ENCODE measurements around the gene SMIM1.

The SMIM1 gene

DNA sequence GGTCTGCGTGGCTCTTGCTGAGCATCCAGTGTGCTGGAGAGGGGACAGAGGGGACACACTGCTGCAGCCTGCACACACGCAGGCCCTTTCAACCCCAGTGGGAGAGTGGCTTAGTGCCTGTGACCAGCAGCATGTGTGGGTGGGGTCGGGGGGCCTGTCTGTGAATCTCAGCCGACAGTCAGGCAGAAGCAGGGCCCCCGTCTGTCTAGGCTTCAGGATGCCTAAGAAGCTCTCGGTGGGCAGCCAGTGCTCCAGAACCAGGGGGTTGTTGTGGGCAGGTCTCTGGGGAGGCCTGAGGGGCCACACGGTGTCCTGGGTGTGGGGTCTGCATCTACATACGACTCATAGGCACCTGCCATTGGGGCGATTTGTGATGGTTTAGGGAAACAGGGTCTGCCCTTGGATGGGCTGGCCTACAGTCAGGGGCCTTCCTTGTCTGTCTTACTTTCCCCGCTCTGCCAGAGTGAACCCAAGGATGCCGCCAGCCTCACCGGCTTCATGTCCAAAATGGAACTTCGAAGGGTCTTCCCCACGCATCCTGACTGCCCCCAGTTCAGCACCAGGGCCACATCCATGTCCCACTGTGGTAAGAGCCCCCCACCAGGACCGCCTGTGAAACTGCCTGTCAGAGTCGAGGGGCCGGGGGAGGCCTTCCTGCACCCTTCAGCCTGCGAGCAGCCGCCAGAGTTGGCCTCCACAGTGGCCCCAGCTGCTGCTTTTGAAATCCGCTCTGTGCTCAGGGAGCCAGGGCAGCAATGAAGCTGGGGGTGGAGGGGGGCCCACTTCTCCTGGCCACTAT, 18.7 kb upstream of the SMIM1 start:
- in situ Hi-C loops (cut with MboI; ENCODE audit: low sequenced_read_pairs), result no loop called here

DNA sequence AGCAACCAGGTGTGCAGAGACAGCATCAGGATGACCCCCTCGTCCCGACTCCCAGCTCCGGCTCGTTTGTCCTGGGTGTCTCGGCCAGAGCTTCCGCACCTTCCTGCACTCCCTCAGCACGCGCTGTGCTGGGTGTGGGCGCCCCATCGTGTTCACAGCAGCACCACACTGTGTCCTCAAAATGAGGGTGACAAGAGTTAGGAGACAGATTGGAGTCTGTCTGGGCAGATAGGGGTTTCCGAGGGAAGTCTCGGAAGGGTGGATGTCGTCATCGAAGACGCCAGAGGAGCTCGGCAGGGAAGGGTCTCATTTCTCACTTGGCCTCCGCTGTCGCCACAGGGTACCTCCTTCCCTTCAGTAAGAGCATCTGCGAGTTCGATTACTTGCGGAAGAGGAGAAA, 16.2 kb upstream of the SMIM1 start:
- in situ Hi-C loops (cut with MboI; ENCODE audit: low sequenced_read_pairs), result no loop called here

DNA sequence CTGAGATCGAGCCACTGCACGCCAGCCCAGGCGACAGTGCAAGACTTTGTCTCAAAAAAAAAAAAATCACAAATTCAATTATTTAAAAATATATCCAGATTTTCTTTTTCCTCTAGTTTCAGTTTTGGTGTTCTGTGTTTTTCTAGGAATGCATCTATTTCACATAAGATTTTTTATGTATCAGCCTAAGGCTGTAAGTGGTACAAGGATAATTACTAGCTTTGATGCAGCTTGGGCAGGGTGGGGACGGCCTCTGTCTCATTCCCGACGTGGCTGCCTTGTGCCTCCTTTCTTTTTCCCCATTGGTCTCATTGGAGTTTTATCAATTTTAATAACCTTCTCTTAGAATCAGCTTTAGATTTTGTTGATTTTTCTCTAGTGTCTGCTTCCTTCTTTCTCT, 13.4 kb upstream of the SMIM1 start:
- in situ Hi-C loops (cut with MboI; ENCODE audit: low sequenced_read_pairs), result no loop called here

DNA sequence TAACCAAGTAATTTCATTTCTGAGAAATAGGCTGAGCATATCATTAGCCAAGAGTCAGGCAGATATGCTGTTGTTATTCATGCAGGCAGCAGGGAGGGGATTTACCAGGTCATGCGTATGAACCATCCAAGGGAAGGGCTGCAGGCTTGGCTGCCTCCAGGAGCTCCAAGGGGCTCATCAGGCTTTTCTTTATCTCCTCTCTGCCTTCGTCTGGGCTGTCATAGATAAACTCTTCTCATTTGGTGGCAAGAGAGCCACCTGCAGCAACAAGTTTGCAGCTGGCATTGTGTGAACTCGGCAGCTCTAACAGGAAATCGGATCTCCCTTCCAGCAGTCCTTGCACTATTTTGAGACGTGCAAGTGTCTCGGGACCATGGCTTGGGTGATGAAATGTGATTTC, 12.8 kb upstream of the SMIM1 start:
- in situ Hi-C loops (cut with MboI; ENCODE audit: low sequenced_read_pairs), result no loop called here

DNA sequence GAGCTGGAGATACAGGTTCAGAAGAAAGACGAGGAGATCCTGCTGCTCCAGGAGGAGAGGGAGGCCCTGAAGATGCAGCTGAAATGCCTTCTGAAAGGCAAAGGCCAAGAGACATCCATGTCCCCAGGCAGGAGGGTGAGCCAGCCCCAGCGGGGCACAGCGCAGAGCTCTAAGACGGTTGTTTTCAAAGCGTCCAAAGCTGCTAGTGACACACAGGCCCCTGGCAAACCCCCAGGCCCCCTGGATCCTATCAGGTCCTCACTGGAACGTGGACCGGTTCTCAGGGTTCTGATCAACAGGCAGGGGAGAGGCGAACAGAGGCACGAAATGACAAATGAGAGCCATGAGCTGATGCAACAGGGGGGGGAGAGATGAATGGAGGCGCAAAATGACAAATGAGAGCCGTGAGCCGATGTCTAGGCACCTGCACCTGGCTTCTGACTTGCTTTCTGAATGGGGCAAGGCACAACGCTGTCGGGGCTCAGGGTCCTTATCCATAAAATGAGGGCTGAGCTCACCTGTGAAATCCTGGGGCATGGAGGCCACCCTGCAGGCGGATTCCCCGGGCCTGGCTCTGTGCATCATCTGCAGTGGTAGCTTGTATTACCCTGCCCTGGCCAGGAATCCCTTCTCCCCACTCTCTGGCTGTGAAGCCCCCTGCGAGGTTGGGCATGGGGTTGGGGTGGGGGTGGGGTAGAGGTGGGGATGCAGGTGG, 11.1 kb upstream of the SMIM1 start:
- in situ Hi-C loops (cut with MboI; ENCODE audit: low sequenced_read_pairs), result no loop called here

DNA sequence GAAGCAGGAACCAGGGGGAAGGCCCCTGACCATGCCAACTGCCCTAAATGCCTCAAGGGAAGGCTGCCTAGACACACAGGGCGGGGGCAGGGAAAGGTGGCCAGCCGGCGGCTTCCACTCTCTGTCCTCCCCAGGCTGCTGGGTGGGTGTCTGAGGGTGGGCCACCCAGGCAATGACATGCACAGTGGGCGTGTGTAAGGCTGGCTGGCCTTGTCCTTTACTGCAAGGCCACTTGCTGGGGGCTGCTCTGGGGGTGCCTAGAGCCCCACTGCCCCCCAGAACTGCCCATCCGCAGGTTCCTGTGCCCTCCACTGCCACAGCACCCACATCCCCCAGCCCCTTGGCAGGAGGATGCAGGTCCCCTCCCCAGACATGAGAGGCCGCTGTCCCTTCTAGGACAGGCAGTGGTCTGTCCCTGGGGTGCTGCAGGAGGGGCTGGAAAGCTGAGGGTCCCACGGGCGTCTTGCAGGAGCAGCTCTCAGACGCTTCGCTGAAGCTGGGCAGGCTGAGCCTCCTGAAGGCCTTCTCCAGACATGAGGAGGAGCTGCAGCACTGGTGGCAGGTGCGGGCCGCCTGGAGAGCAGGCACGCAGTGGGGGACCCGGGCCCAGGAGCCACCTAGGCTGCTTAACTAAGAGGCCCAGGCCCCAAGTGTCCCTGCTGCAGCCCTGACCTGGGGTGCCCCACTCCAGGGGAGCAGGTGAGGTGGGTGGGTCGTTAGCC, 10.2 kb upstream of the SMIM1 start:
- in situ Hi-C loops (cut with MboI; ENCODE audit: low sequenced_read_pairs), result no loop called here

DNA sequence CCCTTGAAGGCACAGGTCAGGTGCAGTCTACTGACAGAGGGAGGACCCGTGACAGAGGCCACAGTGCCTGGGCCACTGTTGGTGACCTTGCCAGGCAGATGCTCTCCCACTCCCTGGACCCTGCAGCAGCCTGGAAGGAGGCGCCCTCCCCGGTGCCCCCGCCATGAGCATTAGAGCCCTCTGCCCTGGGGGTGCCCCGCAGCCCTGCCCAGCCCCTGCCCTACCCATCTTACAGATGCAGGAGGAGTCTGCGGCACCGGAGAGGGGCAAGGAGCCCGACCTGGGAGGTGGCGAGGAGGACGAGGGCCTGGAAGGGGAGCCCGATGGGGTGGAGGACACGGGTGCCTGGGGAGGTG, 9.7 kb upstream of the SMIM1 start:
- in situ Hi-C loops (cut with MboI; ENCODE audit: low sequenced_read_pairs), result no loop called here

DNA sequence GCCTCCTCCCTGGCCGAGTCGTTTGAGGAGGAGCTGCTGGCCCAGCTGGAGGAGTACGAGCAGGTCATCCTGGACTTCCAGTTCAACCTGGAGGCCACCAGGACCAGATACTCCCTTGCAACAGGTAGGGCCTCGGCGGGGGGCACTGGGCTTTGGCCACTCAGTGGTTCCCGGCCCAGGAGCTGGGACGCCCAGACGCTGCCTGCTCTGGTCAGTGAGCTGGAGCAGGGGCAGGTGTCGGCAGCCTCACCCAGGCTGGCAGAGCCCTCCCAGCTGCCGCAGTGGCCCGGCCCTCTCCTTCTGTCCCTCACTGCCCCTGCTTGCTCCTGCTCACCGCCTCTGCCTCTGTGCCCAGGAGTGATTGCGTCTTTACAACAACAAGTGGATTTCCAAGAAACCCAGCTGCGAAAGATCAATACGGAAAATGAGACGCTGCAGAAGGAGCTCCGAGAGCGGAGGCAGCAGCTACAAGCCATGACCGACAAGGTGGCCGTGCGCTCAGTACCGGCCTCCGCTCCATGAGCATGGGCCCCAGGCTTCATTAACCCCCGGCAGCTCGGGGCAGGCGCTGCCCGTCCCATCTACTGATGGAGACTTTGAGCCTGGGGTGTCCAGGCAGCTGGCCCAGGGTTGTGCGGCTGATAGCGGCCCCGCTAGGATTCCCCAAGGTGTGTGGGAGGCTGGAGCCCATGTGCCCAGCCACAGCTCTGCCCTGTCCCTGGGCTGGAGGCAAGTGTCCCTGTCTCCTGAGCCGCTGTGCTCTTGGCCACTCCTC, 9.0 kb upstream of the SMIM1 start:
- in situ Hi-C loops (cut with MboI; ENCODE audit: low sequenced_read_pairs), result no loop called here

DNA sequence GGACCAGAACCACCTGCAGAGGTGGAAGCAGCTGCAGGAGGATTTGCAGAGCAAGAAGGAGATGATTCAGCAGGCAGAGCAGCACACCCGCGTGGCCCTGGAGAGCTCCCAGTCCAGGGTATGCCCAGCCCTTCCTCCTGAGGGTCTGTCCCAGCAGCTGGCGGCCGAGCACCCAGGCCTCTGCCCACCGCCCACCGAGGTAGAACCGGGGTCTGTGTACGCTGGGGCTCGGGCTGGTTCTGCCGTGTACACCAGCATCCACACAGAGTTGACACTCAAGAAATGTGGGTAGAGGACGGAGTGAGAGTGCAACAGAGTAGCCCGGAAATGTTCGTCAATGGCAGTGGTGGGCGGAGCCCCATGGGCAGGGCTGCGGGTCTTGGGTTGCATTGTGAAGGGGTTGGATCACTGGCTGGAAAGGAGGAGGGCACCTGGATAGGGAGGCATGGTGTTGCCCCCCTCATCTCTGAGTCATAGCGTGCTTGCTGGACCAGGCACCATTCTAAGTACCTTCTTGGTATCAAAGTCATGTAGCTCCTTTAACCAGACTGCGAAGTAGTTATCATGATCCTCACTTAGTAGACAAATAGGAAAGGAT, 5.1 kb upstream of the SMIM1 start:
- in situ Hi-C loops (cut with MboI; ENCODE audit: low sequenced_read_pairs), result no loop called here

DNA sequence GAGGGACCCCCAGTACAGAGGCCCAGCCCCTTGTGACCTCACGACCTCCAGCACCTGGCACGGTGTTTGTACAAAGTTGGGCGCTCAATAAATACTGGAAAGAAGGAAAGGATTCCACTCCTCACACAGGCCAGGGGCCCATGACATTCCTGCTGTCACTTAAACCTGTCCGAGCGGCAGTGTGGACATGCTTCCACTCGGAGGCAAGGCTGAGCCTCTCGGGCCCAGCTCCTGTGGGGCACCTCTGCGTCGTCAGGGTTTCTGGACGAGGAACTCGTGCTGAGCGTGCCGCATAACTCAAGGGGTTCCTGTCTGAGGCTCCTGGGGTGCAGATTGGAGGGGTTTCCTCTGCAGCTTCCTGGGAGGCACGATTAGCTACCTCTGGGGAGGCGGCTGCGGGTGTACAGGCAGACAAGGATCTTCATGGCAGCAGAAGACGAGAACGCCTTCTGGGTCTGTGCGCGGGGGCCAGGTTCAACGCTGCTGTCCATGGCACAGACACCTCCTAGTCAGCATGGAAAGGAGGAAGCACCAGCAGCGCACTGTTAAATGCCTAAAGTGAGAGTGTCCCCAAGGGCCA, 3.6 kb upstream of the SMIM1 start:
- in situ Hi-C loops (cut with MboI; ENCODE audit: low sequenced_read_pairs), result no loop called here

DNA sequence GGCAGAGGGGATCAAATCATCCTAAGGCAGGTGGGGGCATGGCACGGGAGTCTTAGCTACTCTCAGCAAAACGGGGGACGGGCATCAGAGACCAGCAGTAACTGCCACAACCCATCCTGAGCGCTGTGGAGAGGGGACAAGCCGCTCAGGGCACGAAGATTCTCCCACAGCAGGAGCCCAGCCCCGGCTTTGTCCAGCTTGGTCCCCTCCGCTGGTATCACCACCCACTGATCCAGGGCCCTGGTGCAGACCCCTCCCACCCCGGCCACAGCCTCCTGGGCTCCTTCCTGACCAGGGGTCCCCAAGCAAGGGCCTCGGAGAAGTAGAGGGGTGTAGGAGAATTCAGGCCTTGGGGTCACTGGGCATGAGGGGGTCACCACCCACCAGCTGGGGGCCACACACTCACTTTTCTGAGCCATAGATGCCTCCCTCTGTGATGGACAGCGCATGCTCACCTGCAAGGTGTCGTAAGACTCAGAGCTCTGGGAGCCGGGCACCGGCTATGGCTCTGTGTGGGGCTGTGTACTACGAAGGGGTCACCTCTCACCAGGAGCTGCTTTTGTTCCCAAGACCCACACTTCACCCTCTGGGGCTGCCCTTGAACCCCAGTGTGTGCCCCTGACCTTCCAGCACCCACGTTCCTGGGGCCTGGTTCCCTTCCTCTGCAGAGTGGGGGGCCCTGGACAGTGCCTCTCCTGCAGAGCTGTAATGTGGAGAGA, 2.3 kb upstream of the SMIM1 start:
- in situ Hi-C loops (cut with MboI; ENCODE audit: low sequenced_read_pairs), result no loop called here

DNA sequence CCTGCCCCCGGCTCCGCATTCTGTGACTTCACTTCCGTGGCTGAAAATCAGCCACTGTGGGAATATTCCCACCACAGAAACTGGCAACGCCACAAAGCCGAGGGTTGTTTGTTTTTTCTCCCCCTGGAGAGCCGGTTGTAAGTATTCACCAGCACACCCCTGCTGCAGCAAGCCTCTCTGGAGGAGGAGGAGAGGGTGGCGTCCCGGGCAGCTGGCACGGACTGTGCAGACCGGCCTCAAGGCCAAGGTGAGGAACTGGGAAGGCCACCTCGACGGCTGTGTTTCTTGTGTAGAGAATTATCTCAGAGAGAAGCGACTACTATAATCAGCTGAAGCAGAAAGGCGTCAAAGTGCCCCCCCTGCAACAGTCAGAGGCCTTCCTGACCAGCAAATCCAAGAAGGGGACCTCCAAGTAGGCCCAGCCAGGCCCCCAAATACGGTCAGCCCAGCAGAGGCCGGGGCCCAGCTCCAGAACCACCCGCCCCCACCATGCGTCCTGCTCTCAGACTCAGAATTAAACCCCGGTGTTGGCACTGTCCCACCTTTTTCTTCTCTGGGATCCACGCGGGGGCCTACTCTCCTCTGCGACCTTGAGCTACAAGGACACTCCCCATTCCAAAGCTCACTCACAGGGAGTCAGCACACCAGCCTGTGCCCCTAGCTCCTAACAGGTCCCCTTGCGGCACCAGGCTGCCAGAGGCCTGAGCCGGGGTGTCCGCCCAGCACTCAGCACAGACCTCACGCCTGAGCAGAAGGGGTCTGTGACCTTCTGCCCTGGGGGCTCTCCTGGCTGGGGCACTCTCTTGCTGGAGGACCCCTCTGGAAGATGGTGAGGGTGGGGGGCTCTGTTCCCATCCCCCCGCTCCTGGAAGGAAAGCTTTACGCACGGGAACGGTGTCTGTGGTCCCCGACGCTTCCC, 1.2 kb upstream of the SMIM1 start:
- in situ Hi-C loops (cut with MboI; ENCODE audit: low sequenced_read_pairs), result no loop called here

DNA sequence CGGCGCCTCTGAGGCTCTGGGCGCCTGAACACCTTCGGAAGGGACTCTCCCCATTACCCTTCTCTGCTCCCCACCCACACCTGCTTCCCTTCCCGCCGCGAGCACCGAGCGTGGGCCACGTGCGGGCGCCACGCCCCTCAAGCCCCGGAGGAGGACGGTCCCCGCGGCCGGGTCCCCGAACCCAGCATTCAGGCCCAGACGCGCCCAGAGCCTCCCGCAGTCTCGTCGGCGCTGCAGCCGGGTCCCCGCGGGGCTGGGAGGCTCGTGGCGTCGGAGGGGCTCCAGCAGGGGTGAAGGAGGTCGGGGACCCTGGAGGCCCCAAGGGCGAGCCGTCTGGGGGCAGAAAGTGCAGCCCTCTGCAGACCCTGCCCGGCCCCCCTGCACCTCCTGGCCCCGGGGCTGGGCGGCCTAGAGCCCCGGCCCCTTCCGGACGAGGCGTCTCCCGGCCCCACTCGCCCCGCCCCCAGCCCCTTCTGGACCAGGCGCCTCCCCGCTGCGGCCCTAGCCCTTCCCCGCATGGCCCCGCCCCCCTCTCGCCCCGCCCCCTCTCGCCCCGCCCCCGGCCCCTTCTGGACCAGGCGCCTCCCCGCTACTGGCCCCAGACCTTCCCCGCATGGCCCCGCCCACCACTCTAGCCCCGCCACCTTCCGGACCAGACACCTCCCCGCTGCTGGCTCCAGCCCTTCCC, 378 bp upstream of the SMIM1 start:
- in situ Hi-C loops (cut with MboI; ENCODE audit: low sequenced_read_pairs), result no loop called here

DNA sequence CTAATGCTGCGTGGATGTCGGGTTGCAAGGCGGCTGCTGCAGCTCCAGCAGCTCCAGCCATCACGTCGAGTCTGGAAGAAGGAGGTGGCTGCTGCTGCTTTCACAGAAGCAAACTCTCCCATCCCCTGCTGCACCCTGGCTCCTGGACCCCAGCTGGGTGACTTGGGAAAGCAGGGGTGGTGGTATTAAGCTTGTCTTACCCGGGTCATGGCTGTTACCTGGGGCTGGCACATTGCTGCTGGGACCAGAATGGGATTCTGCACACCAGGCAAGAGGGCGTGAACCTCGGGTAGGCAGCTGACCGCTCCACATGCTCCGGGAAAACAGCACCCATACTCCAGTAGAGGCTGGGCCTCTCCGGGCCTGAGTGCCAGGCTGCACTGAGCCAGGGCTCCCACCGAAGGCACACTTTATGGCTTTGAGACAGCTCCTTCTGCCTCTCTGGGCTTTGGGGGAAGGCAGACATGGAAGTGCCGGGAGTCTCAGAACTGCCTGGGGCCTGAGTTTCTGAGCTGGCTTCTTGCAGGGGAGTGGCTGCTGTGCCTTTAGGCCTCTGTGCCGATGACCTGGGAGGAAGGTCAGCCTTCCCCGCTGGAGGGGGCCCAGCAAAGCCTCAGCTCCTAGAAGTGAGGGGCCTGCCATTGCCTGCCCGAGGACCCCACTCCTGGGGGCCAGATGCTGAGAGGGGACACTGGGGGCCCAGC, 1.2 kb downstream of the SMIM1 start:
- in situ Hi-C loops (cut with MboI; ENCODE audit: low sequenced_read_pairs), result no loop called here

DNA sequence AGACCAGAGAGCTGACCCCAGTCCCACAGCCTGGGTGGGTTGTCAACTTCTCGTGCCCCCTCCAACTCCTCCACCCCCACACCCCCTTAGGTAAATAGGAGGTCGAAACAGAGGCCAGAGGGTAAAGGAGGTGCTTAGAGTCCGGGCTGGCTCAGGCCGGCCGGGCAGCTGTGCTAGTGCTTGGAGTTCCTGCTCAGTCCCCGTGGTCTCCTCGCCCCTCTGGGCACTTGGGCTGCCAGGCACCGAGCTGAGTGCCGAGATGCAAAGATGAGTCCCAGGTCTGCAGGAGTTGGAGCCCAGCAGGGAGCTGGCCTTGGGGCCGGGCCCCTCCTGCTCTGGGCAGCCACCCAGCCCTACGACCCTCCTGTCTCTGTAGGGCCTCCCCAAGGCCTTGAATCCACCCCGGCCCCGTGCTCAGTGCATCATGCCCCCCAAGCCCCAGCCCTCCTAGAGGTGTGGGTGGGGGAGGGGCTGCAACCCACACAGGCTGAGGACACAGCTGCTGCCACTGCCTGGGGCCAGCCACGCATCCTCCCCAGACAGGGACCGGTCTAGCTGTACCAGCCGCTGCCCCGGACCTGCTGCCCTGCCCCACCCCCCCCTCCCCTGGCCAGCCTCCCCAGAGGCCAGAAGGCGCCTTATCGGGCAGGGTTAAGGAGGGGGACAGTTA, 1.9 kb downstream of the SMIM1 start:
- in situ Hi-C loops (cut with MboI; ENCODE audit: low sequenced_read_pairs), result no loop called here

DNA sequence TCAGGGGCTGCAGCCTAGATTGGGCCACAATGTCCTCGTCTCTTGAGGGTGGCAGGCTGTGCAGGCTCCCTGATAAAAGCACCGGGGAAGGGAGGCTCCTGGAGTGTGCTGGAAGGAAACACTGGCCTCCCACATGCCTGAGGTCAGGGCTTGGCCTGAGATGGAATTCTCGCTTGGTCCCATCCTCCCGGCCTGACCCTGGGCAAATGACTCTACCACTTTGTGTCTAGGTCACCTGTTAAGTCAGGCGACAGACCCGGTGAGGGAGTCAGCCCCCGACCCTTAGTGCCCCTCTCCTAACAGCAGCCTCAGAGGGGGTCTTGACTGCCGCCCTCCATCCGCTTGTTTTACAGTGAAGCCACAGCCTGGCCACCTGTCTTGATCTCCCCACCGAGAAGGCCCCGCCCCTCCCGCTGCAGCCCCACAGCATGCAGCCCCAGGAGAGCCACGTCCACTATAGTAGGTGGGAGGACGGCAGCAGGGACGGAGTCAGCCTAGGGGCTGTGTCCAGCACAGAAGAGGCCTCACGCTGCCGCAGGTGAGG, 2.5 kb downstream of the SMIM1 start:
- in situ Hi-C loops (cut with MboI; ENCODE audit: low sequenced_read_pairs), result no loop called here
